ENCODE results near the gene AKAP3.

The AKAP3 gene

DNA sequence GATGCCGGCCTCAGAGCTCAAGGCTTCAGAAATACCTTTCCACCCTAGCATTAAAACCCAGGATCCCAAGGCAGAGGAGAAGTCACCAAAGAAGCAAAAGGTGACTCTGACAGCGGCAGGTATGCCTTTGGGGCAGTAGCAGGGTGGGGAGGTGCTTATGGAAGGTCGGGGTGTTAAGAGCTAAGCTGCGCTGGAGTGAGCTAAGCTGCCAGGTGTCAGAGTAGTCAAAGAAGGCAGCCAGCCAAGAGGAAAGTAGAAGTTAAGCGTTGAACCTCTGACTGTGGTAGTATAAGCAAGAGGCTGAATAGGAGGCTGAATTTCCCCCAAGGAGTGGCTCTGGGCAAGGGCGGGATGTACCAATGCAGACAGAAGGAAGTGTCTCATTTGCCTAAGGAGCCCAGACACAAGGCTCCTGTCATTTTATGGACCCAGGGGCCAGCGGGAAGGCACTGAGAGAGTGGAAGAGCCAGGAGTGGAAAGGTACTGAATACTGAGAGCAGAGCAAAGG, 57.6 kb downstream of the AKAP3 start:
- FAIRE-seq = no peak

DNA sequence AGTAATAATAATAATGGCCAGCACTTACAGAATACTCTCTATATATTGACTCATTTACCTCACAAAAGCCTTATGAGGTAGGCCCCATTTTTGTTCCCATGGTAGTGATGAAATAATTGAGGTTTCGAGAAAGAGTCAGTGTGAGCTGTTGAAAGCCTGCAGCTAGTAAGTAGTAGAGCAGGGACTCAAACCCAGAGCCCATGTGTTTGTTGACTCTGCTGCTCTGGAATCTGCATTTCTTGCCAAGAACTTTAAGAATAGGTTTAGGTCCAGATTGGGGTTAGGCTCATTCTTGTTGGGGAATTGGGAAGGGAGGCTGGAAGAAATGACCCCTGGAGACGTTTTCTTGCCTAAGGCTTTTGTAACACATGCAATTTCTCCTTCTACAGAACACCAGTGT, 58.9 kb downstream of the AKAP3 start:
- no peak for FAIRE-seq

DNA sequence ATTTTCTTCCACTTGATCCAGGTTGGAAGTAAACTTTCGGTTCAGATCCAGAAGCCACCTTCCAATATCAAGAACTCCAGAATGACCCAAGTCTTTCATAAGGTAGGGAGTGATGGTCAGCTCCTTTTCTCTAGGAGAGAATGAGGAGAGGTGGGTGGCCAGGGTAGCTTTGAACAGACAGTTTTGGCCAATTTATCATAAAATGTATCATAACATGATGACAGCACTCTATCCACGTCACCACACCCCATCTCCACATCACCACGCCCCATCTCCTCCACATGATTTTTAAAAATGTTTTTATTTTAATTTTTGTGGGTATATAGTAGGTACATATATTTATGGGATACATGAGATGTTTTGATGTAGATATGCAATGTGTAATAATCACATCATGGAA, 59.9 kb downstream of the AKAP3 start:
- no peak for FAIRE-seq

DNA sequence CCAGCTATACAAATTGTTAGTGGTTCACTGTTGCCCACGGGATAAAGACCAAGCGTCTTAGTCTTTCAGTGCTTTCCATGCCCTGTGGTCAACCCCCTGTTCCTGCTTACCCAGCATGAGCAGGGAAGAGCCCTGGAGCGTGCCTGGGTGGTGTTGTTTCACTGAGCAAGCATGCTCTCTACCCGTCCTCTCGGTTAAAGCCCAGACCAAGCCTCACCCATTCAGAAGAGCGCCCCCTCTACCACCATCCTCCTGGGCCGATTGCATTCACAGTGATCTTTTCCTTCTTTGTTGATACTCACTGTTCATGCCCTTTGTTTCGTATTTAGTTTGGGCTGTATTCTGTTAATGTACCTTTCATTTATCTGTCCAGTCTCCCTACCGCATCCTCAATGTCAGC, 61.7 kb downstream of the AKAP3 start:
- no peak for FAIRE-seq

DNA sequence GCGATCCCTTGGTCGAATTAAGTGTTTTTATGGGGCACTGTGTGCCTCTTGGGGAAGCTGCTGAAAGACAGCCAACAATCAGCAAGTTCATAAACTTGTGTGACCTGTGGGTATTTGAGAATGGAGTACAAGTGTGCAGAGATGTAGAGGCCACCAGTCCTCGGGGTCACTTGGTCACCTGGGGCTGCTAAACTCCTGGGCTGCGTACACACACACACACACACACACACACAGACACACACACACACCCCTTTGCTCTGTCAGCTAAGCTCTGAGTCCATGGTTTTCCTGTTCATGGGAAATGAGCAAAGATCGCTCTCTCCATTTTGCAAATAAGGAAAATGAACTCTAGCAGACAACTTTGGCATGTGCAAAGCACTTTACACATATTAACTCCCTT, 62.4 kb downstream of the AKAP3 start:
- no peak for FAIRE-seq

DNA sequence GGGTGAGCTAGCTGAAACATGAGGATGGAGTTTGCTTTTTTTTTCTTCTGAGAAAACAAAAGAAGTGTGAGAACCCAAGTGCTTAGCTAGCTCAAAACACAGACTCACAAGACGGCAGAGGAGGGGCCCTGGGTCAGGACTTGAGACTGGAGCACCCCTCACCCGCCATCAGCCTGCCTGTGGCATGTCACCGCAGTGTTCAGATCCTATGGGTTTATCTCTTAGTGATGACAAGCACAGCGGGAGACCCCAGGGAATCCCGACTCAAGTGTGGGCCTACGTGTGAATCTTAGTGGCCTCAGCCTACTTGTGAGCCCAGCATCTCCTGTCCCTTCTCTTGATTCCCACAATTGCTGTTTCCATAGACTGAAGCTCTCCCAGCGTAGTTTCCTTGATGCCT, 64.0 kb downstream of the AKAP3 start:
- FAIRE-seq = no peak

DNA sequence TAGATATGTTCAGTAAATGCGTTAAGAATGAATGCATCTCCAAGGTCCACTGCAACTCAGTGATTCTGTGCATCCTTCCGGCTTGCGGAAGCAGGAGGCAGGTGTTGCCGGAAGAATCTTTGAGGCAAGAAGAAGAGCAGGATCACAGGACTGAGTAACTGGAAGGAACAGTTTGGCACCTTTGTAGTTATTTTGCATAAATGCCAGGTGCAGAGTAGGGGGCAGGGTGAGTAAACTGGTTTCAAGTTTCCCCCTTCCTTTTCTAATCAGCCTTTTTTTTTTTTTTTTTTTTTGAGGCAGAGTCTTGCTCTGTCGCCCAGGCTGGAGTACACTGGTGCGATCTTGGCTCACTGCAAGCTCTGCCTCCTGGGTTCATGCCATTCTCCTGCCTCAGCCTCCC, 64.6 kb downstream of the AKAP3 start:
- no peak for FAIRE-seq

DNA sequence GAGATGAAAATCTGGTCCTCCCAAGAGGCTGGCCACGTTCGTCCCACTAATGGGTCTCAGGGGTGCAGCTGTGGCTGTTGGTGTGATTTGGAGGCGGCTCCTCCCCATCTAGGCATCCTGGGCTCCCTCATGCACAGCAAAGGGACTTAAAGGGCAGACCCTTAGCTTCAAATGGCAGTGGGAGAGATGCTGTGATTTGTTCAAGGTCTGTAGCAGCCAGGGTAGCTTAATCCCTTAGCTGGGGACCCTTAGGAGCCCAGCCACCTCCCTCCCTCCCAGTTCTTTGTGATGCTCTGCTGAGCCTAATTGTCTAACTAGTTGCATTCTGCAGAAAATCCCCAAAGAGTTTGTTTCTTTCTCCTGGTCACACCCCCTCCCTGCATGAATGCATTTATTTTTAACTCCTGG, 68.6 kb downstream of the AKAP3 start:
- FAIRE-seq = no peak

DNA sequence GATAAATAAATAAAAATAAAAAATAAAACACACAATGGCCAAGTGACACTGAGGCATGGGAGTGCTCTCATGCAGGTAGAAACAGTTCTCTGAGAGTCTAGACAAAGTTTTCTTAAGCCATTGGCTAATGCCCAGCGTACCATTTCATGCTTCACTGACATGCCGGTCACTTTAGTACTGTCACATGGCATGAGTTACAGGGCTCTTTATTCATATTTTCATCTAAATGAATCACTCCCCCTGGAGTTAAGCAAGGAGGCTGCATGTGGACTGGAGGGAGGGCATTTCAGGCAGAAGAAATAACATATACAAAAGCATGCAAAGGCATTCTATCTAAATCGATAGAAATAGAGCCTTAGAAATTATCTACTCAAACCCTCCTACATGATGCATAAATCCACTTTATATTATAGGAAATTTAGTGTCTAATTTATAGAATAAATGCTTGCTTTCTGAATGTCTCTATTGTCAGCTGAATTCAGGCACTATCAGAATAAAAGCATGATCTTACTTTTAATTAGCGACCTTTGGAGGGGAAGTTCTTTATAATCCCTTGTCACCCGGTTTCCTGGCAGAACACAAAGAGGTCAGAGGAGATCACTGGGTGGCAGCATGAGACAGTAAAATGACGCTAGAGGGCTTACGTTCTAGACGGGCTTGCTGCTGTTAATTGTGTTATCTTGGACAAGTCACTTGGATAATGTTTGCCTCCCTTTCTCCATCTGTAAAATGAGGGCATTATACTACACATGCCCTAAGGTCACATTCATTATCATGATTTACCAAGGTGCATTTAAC, 69.3 kb downstream of the AKAP3 start:
- FAIRE-seq = no peak

DNA sequence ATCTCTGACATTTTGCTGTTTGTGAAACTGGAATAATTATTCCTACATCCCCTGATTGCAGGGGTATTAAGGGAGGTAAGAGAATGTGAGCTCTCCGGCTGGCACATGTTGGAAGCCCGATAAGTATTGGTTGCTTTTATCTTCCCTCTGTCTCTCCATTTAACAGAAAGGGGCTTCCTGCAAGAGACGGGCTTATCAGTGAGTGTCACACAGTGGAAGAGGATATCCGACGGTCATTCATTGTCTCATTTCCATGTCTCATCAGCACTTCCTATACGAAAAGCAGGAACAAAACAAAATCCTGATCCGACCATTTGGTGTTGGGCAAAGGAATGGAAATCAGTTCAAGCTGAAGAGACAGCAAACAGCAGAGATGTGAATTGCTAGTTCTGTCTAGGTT, 76.2 kb downstream of the AKAP3 start:
- FAIRE-seq = no peak

DNA sequence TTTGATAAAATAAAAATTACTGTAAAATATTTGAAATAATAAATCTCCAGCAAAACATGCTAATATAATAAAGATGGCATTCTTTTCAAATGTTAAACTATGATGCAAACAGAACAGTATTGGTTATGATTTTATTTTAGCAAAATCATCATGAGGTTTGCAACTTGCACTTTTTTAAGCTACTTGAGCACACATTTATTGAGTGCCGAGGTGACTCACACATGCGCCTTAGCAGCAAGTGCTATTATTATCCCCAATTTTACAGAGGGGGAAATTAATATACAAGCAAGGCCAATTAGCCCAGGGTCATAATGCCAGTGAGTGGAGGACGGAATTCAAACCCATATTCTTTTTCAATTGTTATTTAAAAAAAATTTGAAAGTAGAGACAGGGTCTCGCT, 79.6 kb downstream of the AKAP3 start:
- no peak for FAIRE-seq

DNA sequence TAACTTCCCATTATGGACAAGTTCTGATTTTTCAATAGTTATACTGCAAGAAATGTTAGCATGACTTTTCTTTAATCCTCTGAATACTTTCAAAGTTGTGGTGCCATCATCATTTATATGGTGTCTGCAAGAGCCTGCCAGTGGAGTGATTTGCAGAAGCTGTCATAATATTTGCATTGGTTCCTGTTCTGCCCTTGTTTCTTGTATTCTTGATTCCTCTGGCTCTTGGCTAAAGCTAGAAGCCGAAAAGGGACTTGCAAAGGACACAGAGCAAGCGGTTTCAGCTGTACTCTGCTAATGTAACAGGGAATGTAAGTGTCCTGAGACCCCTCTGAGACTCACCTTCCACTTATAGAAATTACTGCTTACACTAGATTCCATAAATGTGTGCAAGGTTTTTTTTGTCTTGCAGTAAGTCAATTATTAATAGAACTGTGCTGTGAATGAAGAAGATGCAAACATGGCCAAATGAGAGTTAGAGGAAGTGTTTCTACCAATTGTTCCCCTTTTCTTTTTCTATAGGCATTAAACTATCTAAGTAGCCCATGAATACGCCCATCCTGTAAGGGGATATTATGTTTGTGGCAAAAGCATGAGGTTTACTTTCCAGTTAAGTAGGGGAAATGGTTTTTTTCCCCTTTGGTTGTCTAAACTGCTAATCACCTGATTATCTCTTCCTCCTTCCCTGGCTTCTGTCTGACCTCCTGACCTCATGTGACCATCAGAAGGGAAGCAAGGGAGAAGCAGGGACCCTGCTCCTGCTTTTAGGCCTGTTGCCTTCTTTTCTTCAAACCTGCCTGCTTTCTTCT, 81.6 kb downstream of the AKAP3 start:
- no peak for FAIRE-seq

DNA sequence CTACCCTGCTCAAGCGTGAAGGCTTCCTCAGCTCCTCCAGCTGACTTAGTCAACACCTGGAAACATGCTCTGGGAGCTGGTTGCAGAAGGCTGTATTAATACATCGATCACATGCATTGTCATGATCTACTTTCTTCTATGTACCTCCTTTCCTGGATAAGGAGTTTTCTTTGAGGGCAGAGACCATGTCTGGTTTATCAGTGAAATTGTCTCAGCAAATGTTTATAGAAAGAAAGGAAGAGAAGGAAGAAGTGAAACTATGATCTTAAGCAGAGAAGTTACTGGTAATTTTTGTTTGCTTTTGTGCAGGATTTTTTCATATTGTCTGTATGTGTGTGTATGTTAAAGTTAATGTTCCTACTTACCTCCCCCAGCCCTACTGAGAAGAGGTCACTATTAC, 82.4 kb downstream of the AKAP3 start:
- FAIRE-seq = no peak

All from TTC549 (cell line).